ENCODE data around the gene LDLRAD3. TPM values are rescaled to one million over a fixed set of nuclear protein-coding genes. Genes with fewer than 3 reads are reported as not detected.

LDLRAD3 gene
- 3.5 and 24.7 TPM in 2 replicates for total RNA-seq (ENCODE audit: low replicate concordance)

DNA sequence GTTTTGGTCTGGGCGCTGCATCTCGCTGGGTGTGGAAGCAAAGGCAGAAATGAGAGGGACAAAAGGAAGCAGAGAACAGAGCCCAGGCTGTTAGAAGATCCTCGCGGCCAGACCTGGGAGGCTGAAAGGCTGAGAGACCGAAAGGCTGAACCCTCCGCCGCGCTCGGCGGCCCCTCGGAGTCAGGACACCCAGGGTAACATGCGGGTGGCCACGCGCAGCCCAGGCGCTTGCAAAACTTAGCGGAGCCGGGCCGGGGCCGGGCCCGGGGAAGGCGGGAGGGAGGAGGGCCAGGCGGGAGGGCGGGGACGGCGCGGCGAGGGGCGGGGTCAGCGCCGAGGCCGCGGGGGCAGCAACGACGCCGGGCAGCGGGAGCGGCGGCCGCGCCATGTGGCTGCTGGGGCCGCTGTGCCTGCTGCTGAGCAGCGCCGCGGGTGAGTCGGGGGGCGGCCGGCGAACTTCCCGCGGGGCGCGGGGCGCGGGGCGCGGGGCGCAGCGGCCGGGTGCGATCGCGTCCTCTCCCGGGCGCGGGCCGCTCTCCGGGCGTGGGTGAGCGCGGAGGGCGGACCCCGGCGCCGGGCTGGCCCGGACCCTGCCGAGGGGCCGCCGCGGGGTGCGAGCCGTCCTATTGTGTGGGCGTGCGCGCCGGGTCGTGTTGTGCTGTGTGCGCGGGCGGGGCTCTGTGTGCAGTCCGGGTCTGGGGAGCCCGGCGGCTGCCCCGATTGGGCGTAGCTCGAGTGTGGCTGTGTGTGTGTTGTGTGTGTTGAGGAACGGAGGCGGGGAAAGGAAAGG lies at the start of gene LDLRAD3:
TSS of gene LDLRAD3 (plus strand) at position 350 of the 790 bp plus-strand sequence. CDS start at position 387, 37 bp downstream.

